ENCODE data around the gene ATP8B4. TPM values are rescaled to one million over a fixed set of nuclear protein-coding genes. Genes with fewer than 3 reads are reported as not detected.

Gene ATP8B4
- total RNA-seq, 1 donor from 2014 or later = 15.1 TPM

DNA sequence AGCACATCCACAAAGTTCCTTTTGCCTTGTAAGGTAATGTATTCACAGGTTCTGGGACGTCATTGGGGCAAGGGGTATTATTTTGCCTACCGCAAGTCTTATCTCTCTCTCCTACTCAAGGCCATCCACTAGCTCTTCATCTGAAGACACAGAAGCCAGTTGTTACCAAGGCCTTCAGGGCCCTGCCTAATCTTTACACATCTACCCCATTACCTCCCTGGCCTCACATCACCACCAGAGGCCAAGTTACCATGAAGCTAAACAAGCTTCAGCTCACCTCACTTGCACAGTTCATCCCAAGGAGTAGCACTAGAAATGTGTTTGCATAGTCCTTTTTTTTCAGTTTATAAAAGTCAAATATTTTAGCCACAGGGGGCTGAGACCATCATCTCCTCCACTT lies 34.1 kb downstream of the ATP8B4 start:
- no peaks in the 10 kb centered on the region for H3K9me3 ChIP-seq
- TF ChIP-seq, protein P1, sequence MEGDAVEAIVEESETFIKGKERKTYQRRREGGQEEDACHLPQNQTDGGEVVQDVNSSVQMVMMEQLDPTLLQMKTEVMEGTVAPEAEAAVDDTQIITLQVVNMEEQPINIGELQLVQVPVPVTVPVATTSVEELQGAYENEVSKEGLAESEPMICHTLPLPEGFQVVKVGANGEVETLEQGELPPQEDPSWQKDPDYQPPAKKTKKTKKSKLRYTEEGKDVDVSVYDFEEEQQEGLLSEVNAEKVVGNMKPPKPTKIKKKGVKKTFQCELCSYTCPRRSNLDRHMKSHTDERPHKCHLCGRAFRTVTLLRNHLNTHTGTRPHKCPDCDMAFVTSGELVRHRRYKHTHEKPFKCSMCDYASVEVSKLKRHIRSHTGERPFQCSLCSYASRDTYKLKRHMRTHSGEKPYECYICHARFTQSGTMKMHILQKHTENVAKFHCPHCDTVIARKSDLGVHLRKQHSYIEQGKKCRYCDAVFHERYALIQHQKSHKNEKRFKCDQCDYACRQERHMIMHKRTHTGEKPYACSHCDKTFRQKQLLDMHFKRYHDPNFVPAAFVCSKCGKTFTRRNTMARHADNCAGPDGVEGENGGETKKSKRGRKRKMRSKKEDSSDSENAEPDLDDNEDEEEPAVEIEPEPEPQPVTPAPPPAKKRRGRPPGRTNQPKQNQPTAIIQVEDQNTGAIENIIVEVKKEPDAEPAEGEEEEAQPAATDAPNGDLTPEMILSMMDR (IDR thresholded peaks at IDR 0.05) = no peak
- no peaks in the 10 kb centered on the region for H3K27me3 ChIP-seq
- intact Hi-C loops (cut with DNase I) = no loop called here
- H3K4me3 ChIP-seq = no peak overlapping the region
- no peaks in the 10 kb centered on the region for H3K4me1 ChIP-seq
- H3K36me3 ChIP-seq = no peaks in the 10 kb centered on the region
- no peak for DNase-seq (ENCODE audit: low spot score in 2 of 2)
- H3K27ac ChIP-seq = no peak overlapping the region

DNA sequence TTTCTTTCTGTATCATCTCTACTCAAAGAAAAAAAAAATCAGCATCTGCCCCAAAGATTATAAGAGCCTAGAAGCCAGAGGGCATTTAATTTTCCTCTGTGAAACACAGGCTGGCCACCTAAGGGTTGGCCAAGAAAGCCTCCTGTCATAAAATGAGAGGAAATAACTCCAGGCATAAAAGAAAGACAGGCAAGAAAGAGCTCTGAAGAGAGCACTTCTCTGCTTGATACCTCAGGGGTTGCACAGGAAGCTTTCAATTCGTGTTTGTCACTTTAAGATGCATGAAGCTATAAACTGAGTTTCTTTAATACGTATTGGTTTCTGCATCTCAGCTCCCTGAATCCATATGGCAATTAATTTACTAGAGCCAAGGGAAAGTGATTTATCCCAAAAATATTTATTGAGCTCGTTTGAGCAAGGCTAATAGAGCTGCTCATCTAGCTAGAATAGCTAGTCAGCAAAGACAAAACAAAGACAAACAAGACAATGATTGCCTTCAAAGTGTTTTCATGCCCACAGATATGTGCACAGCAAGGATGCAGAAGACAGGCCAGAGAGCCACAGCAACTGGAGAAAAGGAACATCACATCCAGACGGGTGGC lies 35.5 kb downstream of the ATP8B4 start:
- Histone ChIP-seq H3K4me1 (no peaks in the 10 kb centered on the region), H3K9me3 (no peaks in the 10 kb centered on the region), H3K4me3 (no peak overlapping the region), H3K36me3 (no peaks in the 10 kb centered on the region), H3K27ac (no peak overlapping the region), H3K27me3 (no peaks in the 10 kb centered on the region)
- intact Hi-C loops (cut with DNase I) = no loop called here
- TF ChIP-seq, protein P1 (IDR thresholded peaks at IDR 0.05) = no peak
- no peak for DNase-seq (ENCODE audit: low spot score in 2 of 2)

DNA sequence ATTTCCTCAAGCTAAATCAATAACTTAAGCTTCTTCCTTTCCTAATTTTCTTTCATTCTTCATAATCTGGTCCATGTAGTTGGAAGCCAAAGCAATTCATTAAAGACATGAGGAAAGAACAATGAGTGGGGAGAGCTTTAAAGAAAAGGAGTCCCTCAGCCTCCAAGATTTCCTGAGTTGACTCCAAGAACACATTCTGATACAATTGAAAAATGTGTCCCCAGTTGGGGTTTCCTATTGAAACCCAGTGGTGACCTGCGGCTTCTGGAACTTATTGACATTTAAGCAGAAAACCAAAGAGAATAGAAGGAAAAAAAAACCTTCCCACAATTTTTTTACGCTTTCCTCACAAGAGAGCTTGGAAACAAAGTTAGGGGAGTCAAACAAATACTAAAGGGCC lies 37.0 kb downstream of the ATP8B4 start:
- Histone ChIP-seq H3K4me1 (no peaks in the 10 kb centered on the region), H3K9me3 (no peaks in the 10 kb centered on the region), H3K36me3 (no peaks in the 10 kb centered on the region), H3K27ac (no peak overlapping the region), H3K27me3 (no peaks in the 10 kb centered on the region), H3K4me3 (no peak overlapping the region)
- intact Hi-C loops (cut with DNase I) = no loop called here
- TF ChIP-seq, protein P1 (IDR thresholded peaks at IDR 0.05) = no peak
- no peak for DNase-seq (ENCODE audit: low spot score in 2 of 2)

DNA sequence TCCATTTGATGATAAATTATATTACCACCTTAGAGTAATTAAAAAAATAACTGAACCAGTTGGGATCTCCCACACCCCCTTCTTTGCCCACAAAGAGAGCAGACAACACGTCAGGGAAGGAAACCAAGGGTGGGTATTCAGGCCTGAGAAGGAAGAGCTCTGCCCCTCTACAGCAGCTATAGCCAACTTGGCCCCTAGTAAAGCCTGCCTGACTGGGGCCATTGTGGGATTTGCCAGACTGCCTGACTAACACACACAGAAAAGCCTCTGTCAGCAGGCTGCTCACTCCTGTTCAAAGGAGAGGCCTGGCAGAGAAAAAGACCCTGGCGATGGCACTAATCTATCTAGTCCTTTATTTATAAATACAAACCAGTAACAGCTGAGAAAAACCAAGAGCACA lies 41.4 kb downstream of the ATP8B4 start:
- H3K4me1 ChIP-seq = no peaks in the 10 kb centered on the region
- H3K36me3 ChIP-seq = no peaks in the 10 kb centered on the region
- H3K4me3 ChIP-seq = no peak overlapping the region
- H3K27me3 ChIP-seq = no peaks in the 10 kb centered on the region
- no peak overlapping the region for H3K27ac ChIP-seq
- intact Hi-C loops (cut with DNase I) = no loop called here
- TF ChIP-seq, protein P1 (IDR thresholded peaks at IDR 0.05) = no peak
- H3K9me3 ChIP-seq = no peaks in the 10 kb centered on the region
- no peak for DNase-seq (ENCODE audit: low spot score in 2 of 2)

DNA sequence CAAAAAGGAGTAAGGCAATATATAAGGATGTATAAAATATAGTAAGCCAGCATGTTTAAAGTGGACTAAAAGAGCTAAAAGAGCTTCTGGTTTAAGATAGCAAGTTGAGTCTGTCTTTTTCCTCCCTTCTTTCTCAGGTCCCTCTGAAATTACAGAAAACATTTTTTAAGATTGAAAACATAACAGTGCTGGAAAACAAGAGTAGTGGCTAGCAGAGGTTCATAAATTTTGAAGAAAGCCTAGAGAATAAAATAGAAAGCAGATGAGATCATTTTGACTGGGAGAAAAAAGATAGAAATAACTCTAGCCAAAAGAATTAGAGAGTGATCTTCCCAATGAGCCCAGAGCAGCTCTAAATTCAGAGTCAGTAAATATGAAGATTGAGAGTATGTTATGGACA lies 41.9 kb downstream of the ATP8B4 start:
- Histone ChIP-seq H3K4me1 (no peaks in the 10 kb centered on the region), H3K4me3 (no peak overlapping the region), H3K9me3 (no peaks in the 10 kb centered on the region), H3K27ac (no peak overlapping the region), H3K27me3 (no peaks in the 10 kb centered on the region), H3K36me3 (no peaks in the 10 kb centered on the region)
- intact Hi-C loops (cut with DNase I) = no loop called here
- no peak for DNase-seq (ENCODE audit: low spot score in 2 of 2)
- TF ChIP-seq, protein P1 (IDR thresholded peaks at IDR 0.05) = no peak

DNA sequence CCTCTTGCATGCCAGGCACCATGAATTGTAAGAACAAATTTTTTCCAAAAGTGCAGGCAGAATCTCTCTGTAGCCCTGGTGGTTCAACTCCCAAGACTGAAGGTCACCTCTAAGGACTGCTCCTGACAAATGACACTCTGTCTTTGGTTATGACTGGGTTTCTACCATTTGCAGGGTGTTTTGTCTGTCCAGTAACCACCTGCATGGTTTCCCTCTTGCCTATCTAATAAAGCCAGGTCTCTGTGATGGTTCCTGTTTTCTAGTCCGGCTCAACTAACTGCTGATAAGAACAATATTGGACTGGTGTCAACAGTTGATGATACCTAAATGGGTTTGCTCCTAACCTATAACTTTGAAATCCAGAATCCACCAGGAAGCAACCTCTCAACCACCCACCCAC lies 43.7 kb downstream of the ATP8B4 start:
- Histone ChIP-seq H3K4me3 (no peak overlapping the region), H3K36me3 (no peaks in the 10 kb centered on the region), H3K4me1 (no peaks in the 10 kb centered on the region), H3K9me3 (no peaks in the 10 kb centered on the region), H3K27ac (no peak overlapping the region), H3K27me3 (no peaks in the 10 kb centered on the region)
- intact Hi-C loops (cut with DNase I) = no loop called here
- DNase-seq (ENCODE audit: low spot score in 2 of 2) = no peak
- TF ChIP-seq, protein P1 (IDR thresholded peaks at IDR 0.05) = no peak
